ENCODE results near the gene IPMK. TPM values are rescaled to one million over a fixed set of nuclear protein-coding genes. Genes with fewer than 3 reads are reported as not detected.

Gene IPMK
- total and polyA plus RNA-seq, 2 experiments from 2014 or later, result 5.5 to 17.8 TPM

DNA sequence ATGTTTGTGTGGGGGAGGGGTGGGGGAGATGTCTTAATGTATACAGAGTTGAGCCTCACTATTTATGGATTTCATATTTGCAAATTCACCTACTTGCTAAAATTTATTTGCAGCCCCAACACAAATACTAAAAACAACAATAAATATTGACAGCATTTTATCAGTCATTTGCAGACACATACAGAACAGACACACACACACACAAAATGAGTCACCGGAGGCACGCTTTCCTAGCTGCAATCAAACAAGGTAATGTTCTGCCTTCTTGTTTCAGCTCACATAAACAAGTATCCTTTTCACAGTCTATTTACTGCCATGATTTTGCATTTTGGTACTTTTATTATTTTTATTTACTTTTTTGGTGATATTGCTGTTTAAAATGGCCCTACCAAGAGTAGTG is 88.5 kb downstream of the IPMK start:
- Histone ChIP-seq H3K4me2 (no peak overlapping the region), H4K20me1 (replicated peaks; ENCODE audit: insufficient read depth) (no peaks in the 10 kb centered on the region), H3K27ac (ENCODE audit: low read depth) (no peak overlapping the region), H3F3A (replicated peaks; ENCODE audit: low read depth) (no peaks in the 10 kb centered on the region), H3K4me3 (no peak overlapping the region), H3K27me3 (ENCODE audit: insufficient read depth) (no peaks in the 10 kb centered on the region), H3K79me2 (replicated peaks; ENCODE audit: insufficient read depth) (no peaks in the 10 kb centered on the region), H3K4me1 (ENCODE audit: insufficient read depth) (no peaks in the 10 kb centered on the region), H3K9me2 (ENCODE audit: insufficient read depth) (no peaks in the 10 kb centered on the region), H3K36me3 (ENCODE audit: insufficient read depth) (no peaks in the 10 kb centered on the region), H2AFZ (no peak overlapping the region; the same call in 1 of the 2 replicates)
- H3K36me3 Mint-ChIP-seq (ENCODE audit: low read depth), result no peaks in the 10 kb centered on the region
- no peaks in the 10 kb centered on the region for H3K4me1 Mint-ChIP-seq
- H3K27ac Mint-ChIP-seq, result no peak overlapping the region
- no peak for TF ChIP-seq CREB1 (CRISPR knock-in tag; IDR thresholded peaks at IDR 0.05; ENCODE audit: low read depth)
- TF ChIP-seq ZNF114 (CRISPR knock-in tag; IDR thresholded peaks at IDR 0.05), result no peak
- no peak for TF ChIP-seq STAT1 (IDR thresholded peaks at IDR 0.05; ENCODE audit: unreplicated experiment)
- TF ChIP-seq POLR2AphosphoS5 (IDR thresholded peaks at IDR 0.05; ENCODE audit: low read depth), result no peak
- TF ChIP-seq, protein P1, sequence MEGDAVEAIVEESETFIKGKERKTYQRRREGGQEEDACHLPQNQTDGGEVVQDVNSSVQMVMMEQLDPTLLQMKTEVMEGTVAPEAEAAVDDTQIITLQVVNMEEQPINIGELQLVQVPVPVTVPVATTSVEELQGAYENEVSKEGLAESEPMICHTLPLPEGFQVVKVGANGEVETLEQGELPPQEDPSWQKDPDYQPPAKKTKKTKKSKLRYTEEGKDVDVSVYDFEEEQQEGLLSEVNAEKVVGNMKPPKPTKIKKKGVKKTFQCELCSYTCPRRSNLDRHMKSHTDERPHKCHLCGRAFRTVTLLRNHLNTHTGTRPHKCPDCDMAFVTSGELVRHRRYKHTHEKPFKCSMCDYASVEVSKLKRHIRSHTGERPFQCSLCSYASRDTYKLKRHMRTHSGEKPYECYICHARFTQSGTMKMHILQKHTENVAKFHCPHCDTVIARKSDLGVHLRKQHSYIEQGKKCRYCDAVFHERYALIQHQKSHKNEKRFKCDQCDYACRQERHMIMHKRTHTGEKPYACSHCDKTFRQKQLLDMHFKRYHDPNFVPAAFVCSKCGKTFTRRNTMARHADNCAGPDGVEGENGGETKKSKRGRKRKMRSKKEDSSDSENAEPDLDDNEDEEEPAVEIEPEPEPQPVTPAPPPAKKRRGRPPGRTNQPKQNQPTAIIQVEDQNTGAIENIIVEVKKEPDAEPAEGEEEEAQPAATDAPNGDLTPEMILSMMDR (conservative IDR thresholded peaks at IDR 0.05; ENCODE audit: low read depth in 2 of 2), result no peak
- no peak for TF ChIP-seq ETS1 (IDR thresholded peaks at IDR 0.05)
- no peak for TF ChIP-seq ZNF462 (CRISPR knock-in tag; IDR thresholded peaks at IDR 0.05)
- TF ChIP-seq EZH2 (IDR thresholded peaks at IDR 0.05; ENCODE audit: low read depth, unreplicated experiment), result no peak
- no peak for TF ChIP-seq REST (IDR thresholded peaks at IDR 0.05; ENCODE audit: unreplicated experiment)
- no peak for TF ChIP-seq EZH2phosphoT487 (IDR thresholded peaks at IDR 0.05; ENCODE audit: unreplicated experiment)
- TF ChIP-seq JUNB (IDR thresholded peaks at IDR 0.05; ENCODE audit: unreplicated experiment), result no peak
- TF ChIP-seq NANOG (IDR thresholded peaks at IDR 0.05; ENCODE audit: borderline replicate concordance), result no peak
- TF ChIP-seq ZNF331 (CRISPR knock-in tag; IDR thresholded peaks at IDR 0.05; ENCODE audit: low read depth), result no peak
- DNase-seq (ENCODE audit: low spot score) (no peak), ATAC-seq (no peak)
- no peaks in the 10 kb centered on the region for H3K9me3 Mint-ChIP-seq
- no peaks in the 10 kb centered on the region for H3K27me3 Mint-ChIP-seq (ENCODE audit: insufficient read depth, low read depth, poor library complexity)
- H3K4me3 Mint-ChIP-seq, result no peak overlapping the region

Data from GM23338 (cell line).